ENCODE results near the gene DPYSL4. TPM values are rescaled to one million over a fixed set of nuclear protein-coding genes. Genes with fewer than 3 reads are reported as not detected.
A peak's percentile ranks its signal among the peaks of the same experiment; 100 is the strongest.

Gene DPYSL4
- 0.04 TPM for total RNA-seq (2013)
- polyA plus RNA-seq (under 1 TPM in 1 of 3 donors, not detected in 2; 0.08 TPM), polyA minus RNA-seq (not detected in 2 replicates), total RNA-seq (0.06 to 9.0 (median 0.23) reads per million in 11 experiments)

DNA sequence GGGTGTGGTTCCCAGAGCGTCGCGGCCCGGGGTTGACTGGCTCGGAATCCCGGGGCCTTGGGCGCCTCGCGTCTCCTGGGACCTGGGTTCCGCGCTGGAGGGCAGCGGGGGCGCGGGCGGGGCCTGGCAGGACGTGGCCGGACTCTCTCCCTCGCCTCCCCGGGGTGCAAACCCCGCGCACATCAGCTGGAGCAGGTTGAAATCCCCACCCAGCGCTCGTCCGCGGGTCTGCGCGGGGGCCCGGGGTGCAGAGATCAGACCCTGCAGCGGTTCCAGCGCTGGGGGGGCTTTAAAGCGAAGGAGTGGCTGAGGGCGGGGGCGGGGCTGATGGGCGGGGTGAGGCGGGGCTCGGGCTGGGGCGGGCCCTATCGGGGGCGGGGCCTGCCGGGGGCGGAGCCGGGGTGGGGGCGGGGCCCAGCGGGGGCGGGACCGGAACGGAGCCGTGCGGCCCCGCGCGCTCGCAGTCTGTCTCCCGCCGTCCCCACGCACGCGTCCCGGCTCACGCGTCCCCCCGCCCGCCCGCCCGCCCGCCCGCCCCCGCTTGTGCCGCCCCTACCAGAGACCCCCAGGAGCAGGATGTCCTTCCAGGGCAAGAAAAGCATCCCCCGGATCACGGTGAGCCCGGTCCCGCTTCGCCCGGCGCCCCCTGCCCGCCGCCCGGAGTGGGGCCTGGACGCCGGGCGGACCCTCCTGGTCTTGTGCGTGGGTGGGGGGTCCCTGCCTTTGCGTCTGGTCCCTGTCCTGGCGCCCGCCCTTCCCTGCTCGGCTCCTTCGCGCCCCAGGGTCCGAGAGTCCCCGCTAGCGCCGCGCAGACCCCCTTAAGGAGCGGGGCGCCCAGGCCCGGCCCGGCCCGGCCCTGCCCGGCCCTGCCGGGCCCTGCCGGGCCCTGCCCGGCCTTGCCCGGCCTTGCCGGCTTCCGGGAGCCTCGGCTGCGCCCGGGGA is at the start of gene DPYSL4:
Gene DPYSL4 (plus strand): TSS at position 461 of the 942 bp plus-strand sequence. CDS start 116 bp downstream, at position 577.
- Histone ChIP-seq H3K27me3 (ENCODE audit: control insufficient read depth in 2 of 2, insufficient read depth in 2 of 2, low read length in 2 of 2) (peaks cover 33 to 55% of the 10 kb centered on the region in 2 donors), H3K9ac (ENCODE audit: insufficient read depth, low read length, poor library complexity, severe bottlenecking) (no peak within 1 kb of the TSS), H3K79me2 (ENCODE audit: insufficient read depth, low read length) (no peaks in the 10 kb centered on the region), H2AFZ (ENCODE audit: insufficient read depth, low read depth, low read length, poor library complexity, severe bottlenecking) (peak within 1 kb of the TSS; percentile 50), H3K4me3 (replicated peaks in 1 of 3; ENCODE audit: low read depth in 2 of 3, low read length in 3 of 3) (peak within 1 kb of the TSS in 2 of 3 experiments; percentile 4 to 58), H4K20me1 (ENCODE audit: insufficient read depth, low read length) (no peaks in the 10 kb centered on the region), H3K27ac (ENCODE audit: low read depth in 1 of 2, low read length in 2 of 2) (no peak within 1 kb of the TSS), H3K9me3 (replicated peaks in 1 of 2; ENCODE audit: control insufficient read depth in 1 of 2, insufficient read depth in 1 of 2, low read length in 2 of 2) (peaks cover 3 to 21% of the 10 kb centered on the region in 2 donors), H3K4me1 (ENCODE audit: control insufficient read depth in 1 of 2, insufficient read depth in 2 of 2, low read length in 2 of 2) (peaks cover 9 to 18% of the 10 kb centered on the region in 2 donors), H3K36me3 (replicated peaks in 1 of 2; ENCODE audit: control insufficient read depth in 1 of 2, insufficient read depth in 2 of 2, low read length in 2 of 2) (no peaks in the 10 kb centered on the region), H3K4me2 (replicated peaks; ENCODE audit: extremely low read depth, low read length, poor library complexity, severe bottlenecking) (peak within 1 kb of the TSS; percentile 60)
- peaks cover 0 to 21% (median 4%) of the 10 kb centered on the region in 7 donors for H3K9me3 Mint-ChIP-seq
- WGBS (ENCODE audit: insufficient coverage) = 2% methylated on average over 85 of the region's 109 CpGs
- no peaks in the 10 kb centered on the region for H3K4me1 Mint-ChIP-seq
- H3K4me3 Mint-ChIP-seq = peak within 1 kb of the TSS; percentile 31 to 78
- intact Hi-C loops (cut with micrococcal nuclease) = no loop called here
- H3K27ac Mint-ChIP-seq = no peak within 1 kb of the TSS
- H3K36me3 Mint-ChIP-seq = peaks cover 2 to 3% of the 10 kb centered on the region in 2 donors
- peaks cover 51 to 68% (median 68%) of the 10 kb centered on the region in 3 donors for H3K27me3 Mint-ChIP-seq (ENCODE audit: low read depth in 3 of 3)
- DNase-seq = peak in 1 of 3 donors; percentile 29
- TF ChIP-seq, protein P1, sequence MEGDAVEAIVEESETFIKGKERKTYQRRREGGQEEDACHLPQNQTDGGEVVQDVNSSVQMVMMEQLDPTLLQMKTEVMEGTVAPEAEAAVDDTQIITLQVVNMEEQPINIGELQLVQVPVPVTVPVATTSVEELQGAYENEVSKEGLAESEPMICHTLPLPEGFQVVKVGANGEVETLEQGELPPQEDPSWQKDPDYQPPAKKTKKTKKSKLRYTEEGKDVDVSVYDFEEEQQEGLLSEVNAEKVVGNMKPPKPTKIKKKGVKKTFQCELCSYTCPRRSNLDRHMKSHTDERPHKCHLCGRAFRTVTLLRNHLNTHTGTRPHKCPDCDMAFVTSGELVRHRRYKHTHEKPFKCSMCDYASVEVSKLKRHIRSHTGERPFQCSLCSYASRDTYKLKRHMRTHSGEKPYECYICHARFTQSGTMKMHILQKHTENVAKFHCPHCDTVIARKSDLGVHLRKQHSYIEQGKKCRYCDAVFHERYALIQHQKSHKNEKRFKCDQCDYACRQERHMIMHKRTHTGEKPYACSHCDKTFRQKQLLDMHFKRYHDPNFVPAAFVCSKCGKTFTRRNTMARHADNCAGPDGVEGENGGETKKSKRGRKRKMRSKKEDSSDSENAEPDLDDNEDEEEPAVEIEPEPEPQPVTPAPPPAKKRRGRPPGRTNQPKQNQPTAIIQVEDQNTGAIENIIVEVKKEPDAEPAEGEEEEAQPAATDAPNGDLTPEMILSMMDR (IDR thresholded peaks at IDR 0.05) = no peak

DNA sequence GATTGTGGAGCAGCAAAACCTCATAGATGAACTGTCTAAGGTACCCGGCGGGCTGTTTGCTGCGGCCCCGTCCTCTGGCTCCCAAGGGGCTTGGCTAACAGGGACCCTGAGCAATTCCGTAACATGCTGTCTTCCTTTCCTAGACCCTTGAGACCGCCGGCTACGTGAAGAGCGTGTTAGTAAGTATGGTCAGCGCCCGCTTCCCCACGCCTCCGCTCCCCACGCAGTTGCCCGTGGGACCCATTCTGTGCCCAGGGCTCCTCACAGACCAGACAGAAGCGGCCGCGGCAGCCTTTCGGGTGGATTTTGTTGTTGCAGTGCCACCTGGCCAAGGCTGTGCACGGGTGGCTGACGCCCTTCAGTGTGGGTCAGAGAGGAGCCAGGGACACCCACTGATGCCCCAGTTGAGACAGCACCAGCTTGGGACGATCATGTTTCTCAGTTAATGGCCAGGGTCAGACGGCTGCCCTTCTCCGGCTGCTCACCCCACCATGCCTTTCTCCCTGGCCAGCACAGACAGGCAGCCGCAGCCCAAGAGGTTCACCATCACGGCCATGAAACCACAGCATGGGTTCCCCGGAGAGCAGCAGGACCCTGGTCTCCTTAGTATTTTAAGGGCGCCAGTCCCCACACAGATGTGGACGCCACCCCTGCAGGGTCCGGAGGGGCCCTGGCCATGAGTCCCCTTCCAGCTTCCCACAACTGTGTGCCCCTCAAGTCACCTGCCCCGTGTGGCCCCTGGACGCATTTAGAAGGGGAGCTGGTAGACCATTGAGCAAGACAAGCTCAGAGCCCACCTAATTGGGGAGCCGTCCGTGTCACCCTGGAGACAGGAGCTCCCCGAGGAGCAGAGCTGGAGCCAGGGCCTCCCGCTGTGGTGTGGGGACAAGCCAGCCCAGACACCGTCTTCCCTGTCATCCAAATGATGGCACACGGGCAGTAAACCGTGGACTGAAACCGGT is 49.4 kb upstream of the DPYSL4 start:
- intact Hi-C loops (cut with micrococcal nuclease) = no loop called here

More for the DNA sequence above, 49.4 kb upstream of the DPYSL4 start:
- H3K27me3 ChIP-seq (ENCODE audit: control insufficient read depth in 2 of 2, insufficient read depth in 2 of 2, low read length in 2 of 2) = no peaks in the 10 kb centered on the region
- TF ChIP-seq, protein P1 (IDR thresholded peaks at IDR 0.05) = no peak
- H3K9me3 ChIP-seq (replicated peaks in 1 of 2; ENCODE audit: control insufficient read depth in 1 of 2, insufficient read depth in 1 of 2, low read length in 2 of 2) = no peaks in the 10 kb centered on the region
- no peaks in the 10 kb centered on the region for H4K20me1 ChIP-seq (ENCODE audit: insufficient read depth, low read length)
- H3K27me3 Mint-ChIP-seq (ENCODE audit: low read depth in 3 of 3) = peaks cover 2 to 8% (median 4%) of the 10 kb centered on the region in 3 donors
- H3K4me3 Mint-ChIP-seq = no peak overlapping the region
- H3K79me2 ChIP-seq (ENCODE audit: insufficient read depth, low read length) = no peaks in the 10 kb centered on the region
- H3K4me3 ChIP-seq (replicated peaks in 1 of 3; ENCODE audit: low read depth in 2 of 3, low read length in 3 of 3) = no peak overlapping the region
- no peaks in the 10 kb centered on the region for H3K9me3 Mint-ChIP-seq
- H3K4me1 ChIP-seq (ENCODE audit: control insufficient read depth in 1 of 2, insufficient read depth in 2 of 2, low read length in 2 of 2) = no peaks in the 10 kb centered on the region
- H3K27ac ChIP-seq (ENCODE audit: low read depth in 1 of 2, low read length in 2 of 2) = no peak overlapping the region
- no peaks in the 10 kb centered on the region for H3K36me3 ChIP-seq (replicated peaks in 1 of 2; ENCODE audit: control insufficient read depth in 1 of 2, insufficient read depth in 2 of 2, low read length in 2 of 2)
- no peak overlapping the region for H2AFZ ChIP-seq (ENCODE audit: insufficient read depth, low read depth, low read length, poor library complexity, severe bottlenecking)
- 91% methylated on average over 39 of the region's 40 CpGs for WGBS (ENCODE audit: insufficient coverage)
- no peak overlapping the region for H3K27ac Mint-ChIP-seq
- no peak for DNase-seq
- H3K4me1 Mint-ChIP-seq = no peaks in the 10 kb centered on the region
- H3K36me3 Mint-ChIP-seq = no peaks in the 10 kb centered on the region
- H3K4me2 ChIP-seq (replicated peaks; ENCODE audit: extremely low read depth, low read length, poor library complexity, severe bottlenecking) = no peak overlapping the region
- H3K9ac ChIP-seq (ENCODE audit: insufficient read depth, low read length, poor library complexity, severe bottlenecking) = no peak overlapping the region
